Caco-2 (cell line): ENCODE results near the gene HTR6. TPM values are rescaled to one million over a fixed set of nuclear protein-coding genes. Genes with fewer than 3 reads are reported as not detected.

ENCODE experiments used
- BruUV-seq: library from RNA; stranded (reverse); fragments of 400-500 nt; replicated peaks from 2 replicates; lab custom pipeline; 2021; lab: Mats Ljungman, UMichigan
- CTCF ChIA-PET: fragments of 300-600 bp; sonication (Branson Sonifier 250); formaldehyde crosslinking; loops from one replicate; lab custom pipeline; 2022; ENCODE audit warnings: antibody characterized with exemption; lab: Charles Lee
- POLR2A ChIA-PET: fragments of 300-600 bp; sonication (Branson Sonifier 250); formaldehyde crosslinking; loops from one replicate; lab custom pipeline; 2022; ENCODE audit warnings: antibody characterized with exemption; lab: Charles Lee
- DNase-seq, 2 experiments: peaks; one replicate each; pipeline versions ENCODE4 v3.0.0 to v3.0.0-alpha.2; 2020 to 2022
- H3K27me3 ChIP-seq: replicated peaks from 2 replicates; pipeline ENCODE4 v1.6.0; 2011; ENCODE audit warnings: low read length; ENCODE audit not compliant: control insufficient read depth, insufficient read depth
- H3K36me3 ChIP-seq: 2 replicates; pipeline ENCODE4 v1.5.1; 2011; ENCODE audit warnings: low read length; ENCODE audit not compliant: control insufficient read depth, insufficient read depth
- H3K4me1 ChIP-seq: fragments of 250-450 bp; sonication (Bioruptor Pico); 2 replicates; pipeline ENCODE4 v1.5.1; 2020; ENCODE audit warnings: mild to moderate bottlenecking
- H3K4me3 ChIP-seq: 2 replicates; pipeline ENCODE4 v1.5.1; 2011; ENCODE audit warnings: low read depth, mild to moderate bottlenecking, control low read depth, low read length
- H3K9me3 ChIP-seq: fragments of 250-450 bp; sonication (Bioruptor Pico); 2 replicates; pipeline ENCODE4 v1.5.1; 2020; ENCODE audit warnings: mild to moderate bottlenecking, moderate library complexity
- H3K27ac Mint-ChIP-seq: one replicate; pipeline ENCODE4 v1.8.0; 2022; ENCODE audit warnings: mixed read lengths; ENCODE audit not compliant: unreplicated experiment
- H3K27me3 Mint-ChIP-seq: one replicate; pipeline ENCODE4 v1.8.0; 2022; ENCODE audit warnings: mixed read lengths; ENCODE audit not compliant: insufficient read depth, unreplicated experiment
- H3K36me3 Mint-ChIP-seq: one replicate; pipeline ENCODE4 v1.8.0; 2022; ENCODE audit warnings: mild to moderate bottlenecking, mixed read lengths; ENCODE audit not compliant: insufficient read depth, unreplicated experiment
- H3K4me1 Mint-ChIP-seq: one replicate; pipeline ENCODE4 v1.8.0; 2022; ENCODE audit warnings: low read depth, mixed read lengths; ENCODE audit not compliant: unreplicated experiment
- H3K4me3 Mint-ChIP-seq: one replicate; pipeline ENCODE4 v1.8.0; 2022; ENCODE audit warnings: mild to moderate bottlenecking, moderate library complexity, mixed read lengths; ENCODE audit not compliant: unreplicated experiment
- H3K9me3 Mint-ChIP-seq: one replicate; pipeline ENCODE4 v1.8.0; 2022; ENCODE audit warnings: mixed read lengths; ENCODE audit not compliant: unreplicated experiment
- CTCF ChIP-seq, 2 experiments: fragments of 200-600 bp in 1 of 2; IDR thresholded peaks; 1 replicate in 1 of 2; 2 replicates in 1 of 2; pipeline versions ENCODE4 v1.5.1 to v1.8.0; 2011 to 2022; ENCODE audit warnings: antibody characterized with exemption in 1 of 2, control low read depth in 1 of 2, inconsistent platforms in 1 of 2, low read depth in 1 of 2, low read length in 1 of 2, mild to moderate bottlenecking in 1 of 2, moderate library complexity in 1 of 2; ENCODE audit not compliant: insufficient read depth in 1 of 2, severe bottlenecking in 1 of 2, unreplicated experiment in 1 of 2
- intact Hi-C: fragments of 100-400 bp; cut with micrococcal nuclease; formaldehyde crosslinking; loops from one replicate; pipeline ENCODE4 v1.10.0; 2022; ENCODE audit not compliant: unreplicated experiment
- total RNA-seq: library from RNA; stranded (reverse); gene quantifications from 2 replicates; pipeline ENCODE4 v1.2.3, GENCODE V29; 2022

Gene HTR6
- total RNA-seq, 1 experiment from 2014 or later, result not detected

DNA sequence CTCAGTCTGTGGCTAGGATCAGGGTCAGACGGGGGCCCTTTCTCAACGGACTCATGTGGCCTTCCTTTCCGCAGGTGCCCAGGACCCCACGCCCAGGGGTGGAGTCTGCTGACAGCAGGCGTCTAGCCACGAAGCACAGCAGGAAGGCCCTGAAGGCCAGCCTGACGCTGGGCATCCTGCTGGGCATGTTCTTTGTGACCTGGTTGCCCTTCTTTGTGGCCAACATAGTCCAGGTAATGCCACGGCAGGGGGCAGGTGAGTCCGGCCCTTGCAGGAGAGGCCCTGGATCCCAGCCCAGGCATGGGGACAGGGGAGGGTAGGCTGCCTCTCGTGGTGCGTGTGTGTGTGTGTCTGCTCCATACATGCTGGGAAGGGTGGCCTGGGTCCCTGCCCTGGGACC is 13.8 kb downstream of the HTR6 start:
- Histone ChIP-seq H3K36me3 (no peaks in the 10 kb centered on the region), H3K4me1 (no peaks in the 10 kb centered on the region), H3K27me3 (no peaks in the 10 kb centered on the region), H3K9me3 (no peaks in the 10 kb centered on the region), H3K4me3 (no peak overlapping the region)
- no TSS peak for BruUV-seq
- Mint-ChIP-seq H3K27me3 (no peaks in the 10 kb centered on the region), H3K27ac (no peak overlapping the region), H3K4me3 (no peak overlapping the region), H3K9me3 (no peaks in the 10 kb centered on the region), H3K4me1 (no peaks in the 10 kb centered on the region), H3K36me3 (no peaks in the 10 kb centered on the region)
- ChIA-PET POLR2A (no interaction called here), CTCF (no interaction called here)
- intact Hi-C loops, result no loop called here
- DNase-seq, result no peak
- no peak for TF ChIP-seq CTCF (IDR thresholded peaks at IDR 0.05; ENCODE audit: insufficient read depth in 1 of 2, low read depth in 1 of 2, low read length in 1 of 2, severe bottlenecking in 1 of 2, unreplicated experiment in 1 of 2)

- no TSS peak for BruUV-seq
- POLR2A ChIA-PET, result no interaction called here
These were observed 14.3 kb downstream of the HTR6 start for GRCh38 chr1:19678931-19679453.

DNA sequence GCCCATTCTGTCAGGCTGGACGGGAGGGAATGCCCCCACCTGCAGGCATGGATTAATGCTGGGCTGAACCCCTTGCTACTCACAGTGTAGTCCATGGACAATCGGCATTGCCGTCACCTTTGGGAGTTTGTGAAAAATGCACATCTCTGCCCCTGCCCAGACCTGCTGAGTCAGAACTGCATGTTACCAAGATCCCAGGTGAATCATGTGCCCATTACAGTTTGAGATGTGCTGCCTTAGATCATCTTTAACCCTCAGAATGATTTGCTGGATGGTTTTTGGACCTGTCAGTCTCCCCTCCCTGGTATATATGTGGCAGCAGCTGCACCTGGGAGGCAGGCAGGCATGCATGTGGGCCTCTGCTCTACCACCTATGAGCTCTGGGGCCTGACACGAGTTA is 15.0 kb downstream of the HTR6 start:
- no TSS peak for BruUV-seq
- POLR2A ChIA-PET, result no interaction called here
- Mint-ChIP-seq H3K27ac (no peak overlapping the region), H3K36me3 (no peaks in the 10 kb centered on the region), H3K4me1 (no peaks in the 10 kb centered on the region), H3K9me3 (no peaks in the 10 kb centered on the region), H3K27me3 (no peaks in the 10 kb centered on the region), H3K4me3 (no peak overlapping the region)
- Histone ChIP-seq H3K4me3 (no peak overlapping the region), H3K4me1 (no peaks in the 10 kb centered on the region), H3K27me3 (no peaks in the 10 kb centered on the region), H3K36me3 (no peaks in the 10 kb centered on the region), H3K9me3 (no peaks in the 10 kb centered on the region)
- intact Hi-C loops, result no loop called here
- DNase-seq, result no peak
- CTCF ChIA-PET, result no interaction called here
- no peak for TF ChIP-seq CTCF (IDR thresholded peaks at IDR 0.05; ENCODE audit: insufficient read depth in 1 of 2, low read depth in 1 of 2, low read length in 1 of 2, severe bottlenecking in 1 of 2, unreplicated experiment in 1 of 2)

More at GRCh38 chr1:19678931-19679453, 14.3 kb downstream of the HTR6 start:
- H3K4me1 Mint-ChIP-seq, result no peaks in the 10 kb centered on the region
- no peak overlapping the region for H3K27ac Mint-ChIP-seq
- no peaks in the 10 kb centered on the region for H3K4me1 ChIP-seq
- no peaks in the 10 kb centered on the region for H3K36me3 Mint-ChIP-seq
- no peaks in the 10 kb centered on the region for H3K36me3 ChIP-seq
- H3K27me3 Mint-ChIP-seq, result no peaks in the 10 kb centered on the region
- no peak overlapping the region for H3K4me3 Mint-ChIP-seq
- H3K9me3 Mint-ChIP-seq, result no peaks in the 10 kb centered on the region
- intact Hi-C loops, result no loop called here
- no peak overlapping the region for H3K4me3 ChIP-seq
- no peak for DNase-seq
- no peak for TF ChIP-seq CTCF (IDR thresholded peaks at IDR 0.05; ENCODE audit: insufficient read depth in 1 of 2, low read depth in 1 of 2, low read length in 1 of 2, severe bottlenecking in 1 of 2, unreplicated experiment in 1 of 2)
- H3K9me3 ChIP-seq, result no peaks in the 10 kb centered on the region
- CTCF ChIA-PET, result no interaction called here
- H3K27me3 ChIP-seq, result no peaks in the 10 kb centered on the region
